Astrocyte (in vitro differentiated cells and primary cell): ENCODE data around the gene LRRC47. TPM values are rescaled to one million over a fixed set of nuclear protein-coding genes. Genes with fewer than 3 reads are reported as not detected.

Experiments used
- DNase-seq: peaks from one replicate; pipeline ENCODE4 v3.0.0-alpha.2; 2010; ENCODE audit warnings: low read depth
- FAIRE-seq: peaks from 2 replicates; lab custom pipeline; 2011; peaks lifted over from hg19 to GRCh38; lab: Jason Lieb, UNC
- H2AFZ ChIP-seq: 2 replicates; pipeline ENCODE4 v1.6.0; 2012; ENCODE audit warnings: low read depth, low read length, inconsistent platforms
- H3K27ac ChIP-seq: 2 replicates; pipeline ENCODE4 v1.5.1; 2011; ENCODE audit warnings: low read depth, low read length, inconsistent platforms
- H3K27me3 ChIP-seq: 2 replicates; pipeline ENCODE4 v1.6.0; 2011; ENCODE audit warnings: low read length, inconsistent platforms; ENCODE audit not compliant: insufficient read depth
- H3K36me3 ChIP-seq: 2 replicates; pipeline ENCODE4 v1.5.1; 2011; ENCODE audit warnings: low read length, inconsistent platforms; ENCODE audit not compliant: insufficient read depth
- H3K4me1 ChIP-seq: 2 replicates; pipeline ENCODE4 v1.5.1; 2011; ENCODE audit warnings: low read length, inconsistent platforms; ENCODE audit not compliant: insufficient read depth
- H3K4me2 ChIP-seq: 2 replicates; pipeline ENCODE4 v1.6.0; 2012; ENCODE audit warnings: low read length, inconsistent platforms
- H3K4me3 ChIP-seq: 2 replicates; pipeline ENCODE4 v1.5.1; 2011; ENCODE audit warnings: low read depth, mild to moderate bottlenecking, low read length, inconsistent platforms; ENCODE audit not compliant: insufficient read depth
- H3K79me2 ChIP-seq: 2 replicates; pipeline ENCODE4 v1.6.0; 2012; ENCODE audit warnings: mild to moderate bottlenecking, low read length, inconsistent platforms; ENCODE audit not compliant: insufficient read depth
- H3K9ac ChIP-seq: 2 replicates; pipeline ENCODE4 v1.6.0; 2012; ENCODE audit warnings: mild to moderate bottlenecking, low read length, inconsistent platforms
- H3K9me3 ChIP-seq: 2 replicates; pipeline ENCODE4 v1.5.1; 2012; ENCODE audit warnings: low read depth, mild to moderate bottlenecking, low read length, inconsistent platforms; ENCODE audit not compliant: insufficient read depth
- H4K20me1 ChIP-seq: 2 replicates; pipeline ENCODE4 v1.6.0; 2012; ENCODE audit warnings: low read length, inconsistent platforms; ENCODE audit not compliant: insufficient read depth
- H3K27ac Mint-ChIP-seq: one replicate; pipeline ENCODE4 v1.8.0; 2021; ENCODE audit warnings: mild to moderate bottlenecking, mixed read lengths; ENCODE audit not compliant: unreplicated experiment
- H3K27me3 Mint-ChIP-seq: one replicate; pipeline ENCODE4 v1.8.0; 2021; ENCODE audit warnings: low read depth, mixed read lengths; ENCODE audit not compliant: unreplicated experiment
- H3K36me3 Mint-ChIP-seq: one replicate; pipeline ENCODE4 v1.8.0; 2021; ENCODE audit warnings: low read depth, mixed read lengths; ENCODE audit not compliant: unreplicated experiment
- H3K4me1 Mint-ChIP-seq: one replicate; pipeline ENCODE4 v1.8.0; 2021; ENCODE audit warnings: low read depth, mixed read lengths; ENCODE audit not compliant: unreplicated experiment
- H3K4me3 Mint-ChIP-seq: one replicate; pipeline ENCODE4 v1.8.0; 2021; ENCODE audit warnings: mild to moderate bottlenecking, moderate library complexity, mixed read lengths; ENCODE audit not compliant: unreplicated experiment
- H3K9me3 Mint-ChIP-seq: one replicate; pipeline ENCODE4 v1.8.0; 2021; ENCODE audit warnings: mild to moderate bottlenecking, mixed read lengths; ENCODE audit not compliant: unreplicated experiment
- CTCF ChIP-seq: IDR thresholded peaks from 2 replicates; pipeline ENCODE4 v1.5.1; 2011; ENCODE audit warnings: low read depth, mild to moderate bottlenecking, inconsistent platforms, low read length, moderate library complexity; ENCODE audit not compliant: insufficient read depth
- EZH2 ChIP-seq: IDR thresholded peaks from 2 replicates; pipeline ENCODE4 v1.6.1; 2012; ENCODE audit warnings: mild to moderate bottlenecking, low read length, inconsistent platforms; ENCODE audit not compliant: insufficient read depth
- total RNA-seq: library from RNA; stranded (reverse); gene quantifications from 2 replicates; pipeline ENCODE4 v1.2.1, GENCODE V29; 2021

The LRRC47 gene
- total RNA-seq, 1 donor from 2014 or later: 51.5 TPM

DNA sequence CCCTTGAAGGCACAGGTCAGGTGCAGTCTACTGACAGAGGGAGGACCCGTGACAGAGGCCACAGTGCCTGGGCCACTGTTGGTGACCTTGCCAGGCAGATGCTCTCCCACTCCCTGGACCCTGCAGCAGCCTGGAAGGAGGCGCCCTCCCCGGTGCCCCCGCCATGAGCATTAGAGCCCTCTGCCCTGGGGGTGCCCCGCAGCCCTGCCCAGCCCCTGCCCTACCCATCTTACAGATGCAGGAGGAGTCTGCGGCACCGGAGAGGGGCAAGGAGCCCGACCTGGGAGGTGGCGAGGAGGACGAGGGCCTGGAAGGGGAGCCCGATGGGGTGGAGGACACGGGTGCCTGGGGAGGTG lies 33.4 kb downstream of the LRRC47 start:
- H3K27me3 ChIP-seq: peaks cover 6% of the 10 kb centered on the region
- H3K4me3 ChIP-seq: no peak overlapping the region
- no peak overlapping the region for H3K27ac ChIP-seq
- H2AFZ ChIP-seq: no peak overlapping the region
- no peak overlapping the region for H3K27ac Mint-ChIP-seq
- no peak overlapping the region for H3K9ac ChIP-seq
- no peak for TF ChIP-seq EZH2
- TF ChIP-seq CTCF: no peak
- DNase-seq (no peak), FAIRE-seq (no peak)
- H3K4me1 ChIP-seq: no peaks in the 10 kb centered on the region
- no peaks in the 10 kb centered on the region for H3K36me3 ChIP-seq
- peaks cover 6% of the 10 kb centered on the region for H3K9me3 Mint-ChIP-seq
- H3K4me2 ChIP-seq: no peak overlapping the region
- peaks cover 45% of the 10 kb centered on the region for H3K27me3 Mint-ChIP-seq
- H4K20me1 ChIP-seq: no peaks in the 10 kb centered on the region
- H3K36me3 Mint-ChIP-seq: peaks cover 6% of the 10 kb centered on the region
- H3K4me3 Mint-ChIP-seq: no peak overlapping the region
- no peaks in the 10 kb centered on the region for H3K9me3 ChIP-seq
- no peaks in the 10 kb centered on the region for H3K79me2 ChIP-seq
- no peaks in the 10 kb centered on the region for H3K4me1 Mint-ChIP-seq

DNA sequence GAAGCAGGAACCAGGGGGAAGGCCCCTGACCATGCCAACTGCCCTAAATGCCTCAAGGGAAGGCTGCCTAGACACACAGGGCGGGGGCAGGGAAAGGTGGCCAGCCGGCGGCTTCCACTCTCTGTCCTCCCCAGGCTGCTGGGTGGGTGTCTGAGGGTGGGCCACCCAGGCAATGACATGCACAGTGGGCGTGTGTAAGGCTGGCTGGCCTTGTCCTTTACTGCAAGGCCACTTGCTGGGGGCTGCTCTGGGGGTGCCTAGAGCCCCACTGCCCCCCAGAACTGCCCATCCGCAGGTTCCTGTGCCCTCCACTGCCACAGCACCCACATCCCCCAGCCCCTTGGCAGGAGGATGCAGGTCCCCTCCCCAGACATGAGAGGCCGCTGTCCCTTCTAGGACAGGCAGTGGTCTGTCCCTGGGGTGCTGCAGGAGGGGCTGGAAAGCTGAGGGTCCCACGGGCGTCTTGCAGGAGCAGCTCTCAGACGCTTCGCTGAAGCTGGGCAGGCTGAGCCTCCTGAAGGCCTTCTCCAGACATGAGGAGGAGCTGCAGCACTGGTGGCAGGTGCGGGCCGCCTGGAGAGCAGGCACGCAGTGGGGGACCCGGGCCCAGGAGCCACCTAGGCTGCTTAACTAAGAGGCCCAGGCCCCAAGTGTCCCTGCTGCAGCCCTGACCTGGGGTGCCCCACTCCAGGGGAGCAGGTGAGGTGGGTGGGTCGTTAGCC lies 34.0 kb downstream of the LRRC47 start:
- Histone ChIP-seq H3K79me2 (no peaks in the 10 kb centered on the region), H3K27me3 (peaks cover 6% of the 10 kb centered on the region), H2AFZ (no peak overlapping the region), H3K27ac (no peak overlapping the region), H3K36me3 (no peaks in the 10 kb centered on the region), H3K4me3 (no peak overlapping the region), H3K4me1 (no peaks in the 10 kb centered on the region), H3K9ac (no peak overlapping the region), H3K4me2 (no peak overlapping the region), H4K20me1 (no peaks in the 10 kb centered on the region), H3K9me3 (no peaks in the 10 kb centered on the region)
- Mint-ChIP-seq H3K27ac (no peak overlapping the region), H3K4me1 (no peaks in the 10 kb centered on the region), H3K9me3 (peaks cover 6% of the 10 kb centered on the region), H3K27me3 (peaks cover 40% of the 10 kb centered on the region), H3K4me3 (no peak overlapping the region), H3K36me3 (peaks cover 6% of the 10 kb centered on the region)
- TF ChIP-seq CTCF (no peak), EZH2 (no peak)
- FAIRE-seq: no peak
- DNase-seq: no peak

DNA sequence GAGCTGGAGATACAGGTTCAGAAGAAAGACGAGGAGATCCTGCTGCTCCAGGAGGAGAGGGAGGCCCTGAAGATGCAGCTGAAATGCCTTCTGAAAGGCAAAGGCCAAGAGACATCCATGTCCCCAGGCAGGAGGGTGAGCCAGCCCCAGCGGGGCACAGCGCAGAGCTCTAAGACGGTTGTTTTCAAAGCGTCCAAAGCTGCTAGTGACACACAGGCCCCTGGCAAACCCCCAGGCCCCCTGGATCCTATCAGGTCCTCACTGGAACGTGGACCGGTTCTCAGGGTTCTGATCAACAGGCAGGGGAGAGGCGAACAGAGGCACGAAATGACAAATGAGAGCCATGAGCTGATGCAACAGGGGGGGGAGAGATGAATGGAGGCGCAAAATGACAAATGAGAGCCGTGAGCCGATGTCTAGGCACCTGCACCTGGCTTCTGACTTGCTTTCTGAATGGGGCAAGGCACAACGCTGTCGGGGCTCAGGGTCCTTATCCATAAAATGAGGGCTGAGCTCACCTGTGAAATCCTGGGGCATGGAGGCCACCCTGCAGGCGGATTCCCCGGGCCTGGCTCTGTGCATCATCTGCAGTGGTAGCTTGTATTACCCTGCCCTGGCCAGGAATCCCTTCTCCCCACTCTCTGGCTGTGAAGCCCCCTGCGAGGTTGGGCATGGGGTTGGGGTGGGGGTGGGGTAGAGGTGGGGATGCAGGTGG lies 34.8 kb downstream of the LRRC47 start:
- Mint-ChIP-seq H3K4me1 (no peaks in the 10 kb centered on the region), H3K27me3 (peaks cover 45% of the 10 kb centered on the region), H3K27ac (no peak overlapping the region), H3K36me3 (peaks cover 6% of the 10 kb centered on the region), H3K9me3 (peaks cover 6% of the 10 kb centered on the region), H3K4me3 (no peak overlapping the region)
- Histone ChIP-seq H3K9me3 (no peaks in the 10 kb centered on the region), H3K27me3 (peaks cover 6% of the 10 kb centered on the region), H3K36me3 (no peaks in the 10 kb centered on the region), H3K4me3 (no peak overlapping the region), H3K27ac (no peak overlapping the region), H4K20me1 (no peaks in the 10 kb centered on the region), H3K4me2 (no peak overlapping the region), H3K79me2 (no peaks in the 10 kb centered on the region), H3K4me1 (no peaks in the 10 kb centered on the region), H2AFZ (no peak overlapping the region), H3K9ac (no peak overlapping the region)
- TF ChIP-seq EZH2 (no peak), CTCF (no peak)
- FAIRE-seq (no peak), DNase-seq (no peak)
